Activated CD4-positive, alpha-beta T cell treated with anti-CD3 and anti-CD28 coated beads, Interleukin-2, Interleukin-4, amounts not matched to agents 100 ng/mL and 50 ng/mL, durations not matched to agents 16 hours and 8 hours (primary cell): ENCODE data around the gene MBNL2.

Experiments
- DNase-seq: peaks from one replicate; pipeline ENCODE4 v3.0.0-alpha.2; 2020; ENCODE audit warnings: low spot score

The MBNL2 gene

DNA sequence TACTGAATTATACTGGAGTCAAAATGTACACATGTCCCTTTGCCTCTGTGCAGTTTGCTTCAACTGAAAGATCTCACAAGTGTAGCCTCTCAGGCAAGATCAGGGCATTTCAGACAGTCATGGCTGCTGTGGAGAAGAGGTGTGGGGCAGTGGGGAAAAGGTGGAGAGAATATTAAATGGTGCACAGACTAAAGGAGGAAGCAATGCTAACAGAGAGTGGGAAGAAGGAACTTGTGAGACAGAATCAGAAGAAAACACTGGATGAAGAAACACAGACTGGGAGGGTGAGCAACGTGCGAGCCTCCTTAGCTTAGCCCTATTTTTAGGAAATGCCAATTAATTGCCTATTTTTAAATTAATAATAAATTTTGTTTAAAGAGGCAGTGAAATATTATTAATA lies 162.2 kb downstream of the MBNL2 start:
- no peak for DNase-seq

GRCh38 chr13:97385146-97385545 lies 163.0 kb downstream of the MBNL2 start:
- DNase-seq = no peak

DNA sequence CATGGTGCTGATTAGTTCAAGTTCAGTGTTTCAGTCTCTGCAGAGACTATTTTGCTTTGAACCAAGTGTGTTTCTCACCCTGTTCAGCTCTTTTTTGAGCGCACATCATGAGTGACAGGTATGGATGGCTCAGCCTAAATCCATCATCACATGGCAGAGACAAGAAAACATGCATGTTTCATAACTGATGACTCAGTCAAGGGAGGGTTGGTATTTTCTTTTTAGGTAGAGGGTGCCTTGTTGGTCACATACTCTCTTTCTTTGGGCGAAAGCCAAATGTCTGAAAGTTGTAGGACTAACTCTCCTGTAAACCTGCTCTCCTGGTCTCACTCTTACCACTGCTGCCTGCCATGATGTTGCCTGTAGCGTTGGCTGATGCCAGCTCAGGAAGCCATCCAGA lies 163.7 kb downstream of the MBNL2 start:
- DNase-seq = no peak

- peak; percentile 8 for DNase-seq
These were observed 164.8 kb downstream of the MBNL2 start for GRCh38 chr13:97386801-97387484.

GRCh38 chr13:97387485-97387839 lies 165.3 kb downstream of the MBNL2 start:
- DNase-seq = no peak

- DNase-seq = no peak
These were observed 165.8 kb downstream of the MBNL2 start for GRCh38 chr13:97387890-97388289.

GRCh38 chr13:97388373-97388772 lies 166.2 kb downstream of the MBNL2 start:
- no peak for DNase-seq

DNA sequence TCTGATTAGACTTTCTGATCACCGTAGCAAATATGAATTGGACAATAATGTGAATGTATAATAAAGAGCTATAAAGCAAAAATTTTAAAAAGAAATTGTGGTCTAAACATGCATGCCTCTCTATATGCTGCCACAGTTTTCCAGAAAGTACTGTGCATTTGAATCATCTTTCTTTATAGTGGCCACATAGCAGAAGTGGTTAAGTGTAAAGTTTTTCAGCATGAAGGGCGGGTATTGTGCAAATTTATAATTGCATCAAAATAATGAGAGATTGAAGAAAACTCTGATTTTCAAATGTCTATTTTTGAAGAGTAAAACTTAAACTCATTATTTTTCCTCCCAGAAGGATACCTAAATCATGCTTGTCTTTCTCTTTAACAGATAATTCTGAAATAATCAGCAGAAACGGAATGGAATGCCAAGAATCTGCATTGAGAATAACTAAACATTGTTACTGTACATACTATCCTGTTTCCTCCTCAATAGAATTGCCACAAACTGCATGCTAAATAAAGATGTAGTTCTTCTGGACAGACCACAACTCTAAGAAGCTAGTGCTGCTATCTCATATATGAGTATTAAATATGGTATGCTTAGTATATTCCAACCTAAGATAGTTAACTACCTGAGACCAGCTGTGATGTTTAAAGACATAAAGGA lies 168.9 kb downstream of the MBNL2 start:
- no peak for DNase-seq

- no peak for DNase-seq
These were observed 169.9 kb downstream of the MBNL2 start for GRCh38 chr13:97392020-97392419.

DNA sequence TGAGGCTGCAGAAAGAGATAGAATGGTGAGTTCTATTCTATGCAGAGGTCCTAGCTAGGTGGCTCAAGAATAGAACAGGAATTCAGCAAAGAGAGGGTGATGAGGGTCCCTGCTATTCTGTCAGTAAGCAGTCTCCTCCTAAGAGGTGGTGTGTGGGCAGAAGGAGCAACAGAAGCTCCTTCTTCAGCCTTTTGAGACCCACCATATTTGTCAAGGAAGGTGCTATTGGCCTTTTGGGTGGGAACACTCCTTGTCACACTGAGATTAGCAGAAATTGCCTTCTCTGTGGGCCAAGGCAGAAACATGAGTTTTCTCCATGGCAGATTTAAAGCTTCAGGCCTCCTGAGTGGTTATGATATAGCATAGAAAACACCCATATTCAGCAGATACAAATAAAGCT lies 172.4 kb downstream of the MBNL2 start:
- no peak for DNase-seq

- no peak for DNase-seq
These were observed 173.5 kb downstream of the MBNL2 start for GRCh38 chr13:97395447-97396136.

GRCh38 chr13:97397267-97397666 lies 175.1 kb downstream of the MBNL2 start:
- DNase-seq = no peak

DNA sequence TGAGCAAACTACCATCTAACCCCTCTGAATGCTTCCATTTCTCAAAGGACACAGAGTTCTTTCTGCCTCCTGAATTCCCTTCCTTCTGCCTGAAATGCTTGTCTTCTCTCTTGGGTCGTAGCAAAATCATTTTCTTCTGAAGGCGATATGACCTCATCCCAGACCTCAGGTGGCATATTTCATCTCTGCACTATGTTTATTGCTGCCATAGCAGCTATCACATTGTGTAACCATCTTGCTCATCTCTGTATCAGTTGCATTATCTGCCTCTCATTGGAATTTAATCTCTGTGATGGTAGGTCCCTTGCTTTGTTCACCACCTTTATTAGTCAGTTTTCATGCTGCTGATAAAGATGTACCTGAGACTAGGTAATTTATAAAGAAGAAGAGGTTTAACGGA lies 179.3 kb downstream of the MBNL2 start:
- no peak for DNase-seq

DNA sequence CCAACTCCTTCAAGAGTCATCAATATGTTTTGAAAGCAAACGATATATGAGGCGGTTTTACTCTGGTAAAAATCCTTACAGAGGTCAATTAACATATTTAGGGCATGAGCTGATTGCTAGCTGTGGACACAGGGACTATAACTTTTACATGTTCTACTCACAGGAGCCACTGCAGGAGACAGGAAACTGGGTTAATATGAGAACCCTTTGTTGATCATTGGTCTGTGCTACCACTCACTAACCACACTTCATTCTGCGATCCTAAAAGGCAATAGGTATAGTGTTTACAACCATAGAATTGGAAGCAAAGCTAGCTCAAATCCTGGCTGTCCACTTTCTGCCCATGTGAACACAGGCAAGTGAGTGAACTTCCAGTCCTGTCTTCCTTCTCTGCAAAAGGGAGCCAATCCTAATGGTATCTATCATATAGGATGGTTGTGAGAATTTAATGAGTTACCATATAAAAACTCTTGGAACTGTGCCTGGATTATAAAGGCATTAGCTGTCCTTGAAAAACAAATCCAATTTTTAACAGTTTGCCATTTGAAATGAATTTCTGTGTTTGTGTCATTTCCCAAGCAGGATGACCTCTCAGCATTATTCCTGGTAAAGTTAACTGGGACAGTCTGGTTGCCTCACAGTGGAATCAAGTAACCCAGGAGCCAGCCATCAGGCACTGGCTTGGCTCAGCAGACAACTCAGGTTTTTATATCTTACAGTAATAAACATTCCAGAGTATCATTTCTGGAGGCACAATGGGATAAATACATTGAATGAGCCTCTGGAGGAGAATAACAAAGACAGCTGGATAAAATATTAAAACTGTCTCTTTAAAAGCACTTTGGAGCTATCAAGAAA lies 182.0 kb downstream of the MBNL2 start:
- DNase-seq = no peak

DNA sequence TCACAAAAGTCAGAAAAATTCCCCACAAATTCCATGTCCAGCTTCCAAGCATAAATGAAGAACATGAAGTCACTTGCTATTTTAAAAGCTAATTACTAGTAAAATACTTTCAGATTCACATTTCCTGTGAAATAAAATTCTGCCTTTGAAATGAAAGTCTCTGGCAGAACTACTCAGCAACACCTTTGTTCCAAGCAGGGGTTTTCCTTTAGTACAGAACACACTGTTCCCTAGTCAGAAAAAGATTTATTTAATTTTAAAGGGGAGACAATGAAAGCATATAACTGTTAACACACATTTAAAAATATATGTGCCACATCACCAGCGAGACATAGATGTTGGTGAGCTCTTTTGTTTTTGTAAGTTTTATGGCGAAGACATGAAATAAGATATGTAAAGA lies 185.4 kb downstream of the MBNL2 start:
- no peak for DNase-seq

- DNase-seq = no peak
These were observed 186.8 kb downstream of the MBNL2 start for GRCh38 chr13:97408938-97409337.

- DNase-seq = no peak
These were observed 189.9 kb downstream of the MBNL2 start for GRCh38 chr13:97411984-97412383.

- no peak for DNase-seq
These were observed 191.6 kb downstream of the MBNL2 start for GRCh38 chr13:97413694-97414093.

DNA sequence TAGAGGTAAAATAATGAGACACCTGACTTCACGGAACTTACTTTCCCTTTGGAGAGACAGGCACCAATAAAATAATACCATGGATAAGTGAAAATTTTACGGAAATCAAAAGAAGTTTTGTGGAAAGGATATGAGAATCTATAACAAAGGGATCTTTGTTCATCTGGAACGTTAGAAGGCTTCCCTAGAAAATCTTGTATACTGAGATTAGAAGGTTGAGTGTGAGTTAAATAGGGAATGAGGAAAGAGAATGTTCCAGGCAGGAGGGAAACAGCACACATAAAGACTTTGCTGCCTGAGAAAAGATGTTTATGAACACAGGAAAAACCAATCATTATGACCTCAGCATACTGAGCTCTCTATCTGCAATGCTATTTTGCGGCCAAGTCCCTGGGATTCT lies 192.3 kb downstream of the MBNL2 start:
- DNase-seq = no peak

GRCh38 chr13:97417698-97418097 lies 195.6 kb downstream of the MBNL2 start:
- no peak for DNase-seq

GRCh38 chr13:97422118-97423054 lies 200.3 kb downstream of the MBNL2 start:
- no peak for DNase-seq
